BLaER1 treated with 17β-estradiol and CSF1 and Interleukin-3, amounts not matched to agents 10 nM and 100 nM (cell line): ENCODE measurements around the gene FOXC2.

Experiments
- H3K27ac ChIP-seq, 11 experiments: shearing (Covaris generic); formaldehyde crosslinking; 2 replicates each; pipeline ENCODE4 v1.8.1; 2022
- H3K27me3 ChIP-seq, 11 experiments: shearing (Covaris generic); formaldehyde crosslinking; 2 replicates each; pipeline ENCODE4 v1.8.1; 2022
- H3K36me3 ChIP-seq, 11 experiments: shearing (Covaris generic); formaldehyde crosslinking; 2 replicates each; pipeline ENCODE4 v1.8.1; 2022
- H3K4me1 ChIP-seq, 10 experiments: shearing (Covaris generic); formaldehyde crosslinking; 2 replicates each; pipeline ENCODE4 v1.8.1; 2022
- H3K4me2 ChIP-seq, 11 experiments: shearing (Covaris generic); formaldehyde crosslinking; 2 replicates each; pipeline ENCODE4 v1.8.1; 2022
- H3K4me3 ChIP-seq, 10 experiments: shearing (Covaris generic); formaldehyde crosslinking; 2 replicates each; pipeline ENCODE4 v1.8.1; 2022
- H3K9ac ChIP-seq, 11 experiments: shearing (Covaris generic); formaldehyde crosslinking; 2 replicates each; pipeline ENCODE4 v1.8.1; 2022
- H3K9me3 ChIP-seq, 11 experiments: shearing (Covaris generic); formaldehyde crosslinking; replicated peaks in 1 of 11; 2 replicates each; pipeline ENCODE4 v1.8.1; 2022
- H4K20me1 ChIP-seq, 11 experiments: shearing (Covaris generic); formaldehyde crosslinking; 2 replicates each; pipeline ENCODE4 v1.8.1; 2022
- Cebpa-rat ChIP-seq, 11 experiments: shearing (Covaris generic); IDR thresholded peaks; 2 replicates each; pipeline ENCODE4 v1.8.1; 2022

The FOXC2 gene

DNA sequence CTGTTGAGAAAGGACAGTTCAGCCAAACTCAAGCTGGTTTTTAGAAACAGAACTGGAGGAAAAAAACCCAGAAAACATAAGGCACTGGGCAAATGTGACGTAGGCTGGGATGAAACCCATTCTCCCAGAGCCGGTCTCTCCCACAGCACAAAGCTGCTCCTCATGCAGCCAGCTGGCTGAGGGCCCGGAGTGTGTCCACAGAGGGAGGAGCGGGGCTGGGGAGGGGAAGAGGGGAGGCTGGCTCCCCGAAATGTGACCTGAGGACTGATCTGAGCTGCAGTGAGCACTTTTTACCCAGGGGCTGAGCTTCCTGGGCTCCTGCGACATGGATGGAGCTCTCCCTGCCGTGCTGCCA, 35.5 kb upstream of the FOXC2 start:
- Histone ChIP-seq H3K27ac (no peak overlapping the region), H3K9me3 (no peaks in the 10 kb centered on the region), H3K27me3 (no peaks in the 10 kb centered on the region), H3K9ac (no peak overlapping the region), H3K4me3 (no peak overlapping the region), H4K20me1 (peaks cover 0 to 26% (median 0%) of the 10 kb centered on the region in 11 experiments; a peak in 1 of 22 replicates), H3K4me2 (no peak overlapping the region), H3K36me3 (peaks cover 11 to 55% (median 32%) of the 10 kb centered on the region in 11 experiments; a peak in 17 of 22 replicates), H3K4me1 (peaks cover 0 to 14% (median 12%) of the 10 kb centered on the region in 10 experiments; a peak in 15 of 20 replicates)
- TF ChIP-seq Cebpa-rat (IDR thresholded peaks at IDR 0.05) = no peak

GRCh38 chr16:86531641-86532525, 34.7 kb upstream of the FOXC2 start:
- H3K36me3 ChIP-seq = peaks cover 19 to 62% (median 39%) of the 10 kb centered on the region in 11 experiments; a peak in 19 of 22 replicates
- no peak overlapping the region for H3K27ac ChIP-seq
- H3K4me1 ChIP-seq = peaks cover 0 to 14% (median 12%) of the 10 kb centered on the region in 10 experiments; a peak in 15 of 20 replicates
- H3K9ac ChIP-seq = no peak overlapping the region
- H4K20me1 ChIP-seq = peaks cover 0 to 33% (median 0%) of the 10 kb centered on the region in 11 experiments; a peak in 1 of 22 replicates
- no peak overlapping the region for H3K4me3 ChIP-seq
- no peak overlapping the region for H3K4me2 ChIP-seq
- no peak for TF ChIP-seq Cebpa-rat (IDR thresholded peaks at IDR 0.05)
- no peaks in the 10 kb centered on the region for H3K27me3 ChIP-seq
- no peaks in the 10 kb centered on the region for H3K9me3 ChIP-seq

DNA sequence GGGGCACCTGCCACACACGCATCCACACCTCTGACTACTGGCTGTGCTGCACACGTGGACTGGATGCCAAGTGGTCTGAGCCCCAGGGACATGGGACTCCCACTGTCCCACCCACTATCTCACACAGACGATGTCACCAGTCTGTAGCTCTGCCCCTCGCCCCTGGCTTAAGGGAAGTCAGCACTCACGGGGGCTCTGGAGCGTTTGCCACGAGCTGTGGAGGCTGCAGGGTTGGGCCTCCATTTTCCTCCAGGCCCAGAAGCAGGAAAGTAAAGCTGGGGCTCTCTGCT, 34.2 kb upstream of the FOXC2 start:
- Histone ChIP-seq H3K27me3 (no peaks in the 10 kb centered on the region), H3K4me1 (peaks cover 0 to 12% (median 10%) of the 10 kb centered on the region in 10 experiments; a peak in 15 of 20 replicates), H4K20me1 (peaks cover 0 to 33% (median 0%) of the 10 kb centered on the region in 11 experiments; a peak in 1 of 22 replicates), H3K4me2 (no peak overlapping the region), H3K36me3 (peaks cover 24 to 68% (median 45%) of the 10 kb centered on the region in 11 experiments), H3K9ac (no peak overlapping the region), H3K9me3 (no peaks in the 10 kb centered on the region), H3K4me3 (no peak overlapping the region), H3K27ac (no peak overlapping the region)
- TF ChIP-seq Cebpa-rat (IDR thresholded peaks at IDR 0.05) = no peak

GRCh38 chr16:86533076-86533475, 33.6 kb upstream of the FOXC2 start:
- H3K27ac ChIP-seq = no peak overlapping the region
- TF ChIP-seq Cebpa-rat (IDR thresholded peaks at IDR 0.05) = no peak
- peaks cover 30 to 74% (median 51%) of the 10 kb centered on the region in 11 experiments for H3K36me3 ChIP-seq
- no peak overlapping the region for H3K4me3 ChIP-seq
- H3K4me1 ChIP-seq = peaks cover 0 to 6% (median 5%) of the 10 kb centered on the region in 10 experiments; a peak in 15 of 20 replicates
- no peak overlapping the region for H3K9ac ChIP-seq
- H4K20me1 ChIP-seq = peaks cover 0 to 32% (median 0%) of the 10 kb centered on the region in 11 experiments; a peak in 1 of 22 replicates
- no peaks in the 10 kb centered on the region for H3K27me3 ChIP-seq
- H3K9me3 ChIP-seq = no peaks in the 10 kb centered on the region
- no peak overlapping the region for H3K4me2 ChIP-seq

DNA sequence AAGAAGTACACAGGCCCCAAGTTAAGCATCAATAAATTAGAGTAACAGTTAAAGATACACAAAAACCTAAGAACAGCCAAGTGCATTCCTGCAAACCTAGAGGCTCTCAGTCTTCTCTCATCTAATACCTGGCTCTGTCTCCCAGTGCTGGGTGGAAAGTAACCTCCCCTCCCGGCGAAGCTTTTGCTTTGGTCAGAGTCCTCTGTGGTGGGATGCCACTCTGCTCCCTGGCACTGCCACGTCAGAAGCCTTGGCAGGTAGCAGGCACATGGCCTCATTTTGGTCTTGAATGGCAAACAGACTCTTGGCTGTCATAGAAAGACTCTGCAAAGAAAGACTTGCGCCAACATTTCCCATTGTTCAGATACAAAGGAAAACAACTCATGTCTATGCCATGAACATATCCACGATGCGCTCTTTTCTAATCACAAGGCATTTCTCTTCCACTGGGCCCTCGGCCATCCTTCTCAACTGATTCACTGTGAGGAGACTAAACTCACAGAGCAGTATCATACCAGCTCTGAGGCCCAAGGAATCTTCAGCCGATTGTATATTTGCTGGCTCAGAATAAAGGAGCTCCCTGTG, 32.8 kb upstream of the FOXC2 start:
- Histone ChIP-seq H3K27ac (no peak overlapping the region), H3K27me3 (no peaks in the 10 kb centered on the region), H3K4me1 (no peaks in the 10 kb centered on the region), H3K9me3 (no peaks in the 10 kb centered on the region), H3K4me3 (no peak overlapping the region), H3K36me3 (peaks cover 38 to 82% (median 59%) of the 10 kb centered on the region in 11 experiments), H3K9ac (no peak overlapping the region), H4K20me1 (peaks cover 0 to 24% (median 0%) of the 10 kb centered on the region in 11 experiments; a peak in 1 of 22 replicates), H3K4me2 (no peak overlapping the region)
- TF ChIP-seq Cebpa-rat (IDR thresholded peaks at IDR 0.05) = no peak

GRCh38 chr16:86534779-86535615, 31.6 kb upstream of the FOXC2 start:
- no peak overlapping the region for H3K27ac ChIP-seq
- H3K9ac ChIP-seq = no peak overlapping the region
- peaks cover 49 to 87% (median 70%) of the 10 kb centered on the region in 11 experiments for H3K36me3 ChIP-seq
- H3K27me3 ChIP-seq = no peaks in the 10 kb centered on the region
- no peaks in the 10 kb centered on the region for H3K9me3 ChIP-seq
- H3K4me1 ChIP-seq = no peaks in the 10 kb centered on the region
- no peak overlapping the region for H3K4me3 ChIP-seq
- no peak for TF ChIP-seq Cebpa-rat (IDR thresholded peaks at IDR 0.05)
- H3K4me2 ChIP-seq = no peak overlapping the region
- peaks cover 0 to 22% (median 0%) of the 10 kb centered on the region in 11 experiments; a peak in 1 of 22 replicates for H4K20me1 ChIP-seq

DNA sequence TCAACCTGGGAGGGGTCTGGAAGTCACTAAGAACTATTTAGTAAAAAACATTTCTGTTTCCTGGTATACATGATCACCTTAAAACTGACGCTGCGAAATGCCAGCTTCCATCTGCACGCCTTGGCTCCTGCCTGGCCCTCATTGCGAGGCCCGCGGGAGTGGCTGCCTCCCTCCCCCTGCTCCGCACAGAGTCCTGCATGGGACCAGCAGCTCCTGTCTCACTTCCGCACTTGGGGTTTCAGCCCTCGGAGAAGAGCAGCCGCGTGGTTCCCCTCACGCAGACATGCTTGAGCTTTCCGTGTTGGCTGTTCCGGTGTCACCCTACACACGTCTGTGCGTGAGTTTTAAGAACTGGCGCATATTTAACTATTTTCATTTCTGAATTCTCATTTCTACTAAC, 30.0 kb upstream of the FOXC2 start:
- TF ChIP-seq Cebpa-rat (IDR thresholded peaks at IDR 0.05) = no peak
- H3K4me1 ChIP-seq = no peaks in the 10 kb centered on the region
- no peaks in the 10 kb centered on the region for H3K27me3 ChIP-seq
- H3K27ac ChIP-seq = no peak overlapping the region
- no peak overlapping the region for H3K4me3 ChIP-seq
- peaks cover 60 to 95% (median 76%) of the 10 kb centered on the region in 11 experiments for H3K36me3 ChIP-seq
- H3K9ac ChIP-seq = no peak overlapping the region
- H3K4me2 ChIP-seq = no peak overlapping the region
- H4K20me1 ChIP-seq = peaks cover 0 to 20% (median 0%) of the 10 kb centered on the region in 11 experiments; a peak in 1 of 22 replicates
- no peaks in the 10 kb centered on the region for H3K9me3 ChIP-seq

- Histone ChIP-seq H3K36me3 (peaks cover 67 to 95% (median 76%) of the 10 kb centered on the region in 11 experiments), H3K27ac (no peak overlapping the region), H3K9ac (no peak overlapping the region), H3K4me1 (peaks cover 0 to 8% (median 5%) of the 10 kb centered on the region in 10 experiments; a peak in 13 of 20 replicates), H3K4me3 (no peak overlapping the region), H4K20me1 (peaks cover 0 to 13% (median 0%) of the 10 kb centered on the region in 11 experiments; a peak in 4 of 22 replicates), H3K9me3 (no peaks in the 10 kb centered on the region), H3K27me3 (no peaks in the 10 kb centered on the region), H3K4me2 (no peak overlapping the region)
- no peak for TF ChIP-seq Cebpa-rat (IDR thresholded peaks at IDR 0.05)
Observed at GRCh38 chr16:86537486-86537885, 29.1 kb upstream of the FOXC2 start.
